Measurements from ENCODE around the gene C11orf24.
"Not testable (repeated sequence)": the region's sequence is repeated elsewhere in the genome, so short reads cannot be mapped to it uniquely, and the experiment has no call there.

The C11orf24 gene

GRCh38 chr11:68298659-68299516 is 27.1 kb upstream of the C11orf24 start:
- no peak for DNase-seq (ENCODE audit: low read depth)

- peak; percentile 49 for DNase-seq (ENCODE audit: low read depth)
These were observed 26.3 kb upstream of the C11orf24 start for GRCh38 chr11:68297812-68298658.

- no peak for DNase-seq (ENCODE audit: low read depth)
These were observed 25.7 kb upstream of the C11orf24 start for GRCh38 chr11:68297494-68297811.

GRCh38 chr11:68297052-68297378 is 25.2 kb upstream of the C11orf24 start:
- no peak for DNase-seq (ENCODE audit: low read depth)

GRCh38 chr11:68296344-68297051 is 24.7 kb upstream of the C11orf24 start:
- DNase-seq (ENCODE audit: low read depth) = no peak

GRCh38 chr11:68295940-68296339 is 24.2 kb upstream of the C11orf24 start:
- no peak for DNase-seq (ENCODE audit: low read depth)

GRCh38 chr11:68295271-68295670 is 23.5 kb upstream of the C11orf24 start:
- no peak for DNase-seq (ENCODE audit: low read depth)

- no peak for DNase-seq (ENCODE audit: low read depth)
These were observed 21.9 kb upstream of the C11orf24 start for GRCh38 chr11:68293708-68294107.

GRCh38 chr11:68289456-68289855 is 17.7 kb upstream of the C11orf24 start:
- no peak for DNase-seq (ENCODE audit: low read depth)

- DNase-seq (ENCODE audit: low read depth) = no peak
These were observed 15.6 kb upstream of the C11orf24 start for GRCh38 chr11:68287419-68287818.

- DNase-seq (ENCODE audit: low read depth) = not testable (repeated sequence)
These were observed 12.8 kb upstream of the C11orf24 start for GRCh38 chr11:68284588-68284987.

GRCh38 chr11:68282861-68283230 is 11.1 kb upstream of the C11orf24 start:
- DNase-seq (ENCODE audit: low read depth) = no peak

- peak; percentile 18 for DNase-seq (ENCODE audit: low read depth)
These were observed 10.5 kb upstream of the C11orf24 start for GRCh38 chr11:68282141-68282860.

- no peak for DNase-seq (ENCODE audit: low read depth)
These were observed 7.9 kb upstream of the C11orf24 start for GRCh38 chr11:68279676-68280075.

GRCh38 chr11:68276861-68277260 is 5.1 kb upstream of the C11orf24 start:
- DNase-seq (ENCODE audit: low read depth) = no peak

- DNase-seq (ENCODE audit: low read depth) = no peak
These were observed 4.1 kb upstream of the C11orf24 start for GRCh38 chr11:68275721-68276507.

GRCh38 chr11:68274306-68274705 is 2.5 kb upstream of the C11orf24 start:
- DNase-seq (ENCODE audit: low read depth) = no peak

- DNase-seq (ENCODE audit: low read depth) = no peak
These were observed 1.4 kb upstream of the C11orf24 start for GRCh38 chr11:68273026-68273738.

- DNase-seq (ENCODE audit: low read depth) = peak; percentile 79
These were observed 571 bp downstream of the C11orf24 start for GRCh38 chr11:68271023-68271780.

Data from fibroblast of gingiva (primary cell).